Left renal cortex interstitium (tissue), 4 donors: ENCODE measurements around the gene MGST3. TPM values are rescaled to one million over a fixed set of nuclear protein-coding genes. Genes with fewer than 3 reads are reported as not detected.
A peak's percentile ranks its signal among the peaks of the same experiment; 100 is the strongest.
"Not testable (repeated sequence)": the region's sequence is repeated elsewhere in the genome, so short reads cannot be mapped to it uniquely, and the experiment has no call there.

ENCODE experiments used
- DNase-seq, 4 donors: peaks; one replicate each; pipeline ENCODE4 v3.0.0-alpha.2; 2013; ENCODE audit warnings: low read depth in 4 of 4, low spot score in 2 of 4, missing footprints in 1 of 4
- polyA plus RNA-seq, 4 donors: library from polyadenylated mRNA; unstranded; fragments of 120-200 nt; gene quantifications; one replicate each; pipeline ENCODE4 v1.2.1, GENCODE V29; 2013; ENCODE audit not compliant: insufficient read length in 4 of 4

Gene MGST3
- polyA plus RNA-seq, 4 donors, result 193 to 223 (median 212) TPM

GRCh38 chr1:165695031-165695430 lies 64.0 kb downstream of the MGST3 start:
- DNase-seq, result no peak

GRCh38 chr1:165696625-165697100 lies 65.6 kb downstream of the MGST3 start:
- DNase-seq, result no peak

DNA sequence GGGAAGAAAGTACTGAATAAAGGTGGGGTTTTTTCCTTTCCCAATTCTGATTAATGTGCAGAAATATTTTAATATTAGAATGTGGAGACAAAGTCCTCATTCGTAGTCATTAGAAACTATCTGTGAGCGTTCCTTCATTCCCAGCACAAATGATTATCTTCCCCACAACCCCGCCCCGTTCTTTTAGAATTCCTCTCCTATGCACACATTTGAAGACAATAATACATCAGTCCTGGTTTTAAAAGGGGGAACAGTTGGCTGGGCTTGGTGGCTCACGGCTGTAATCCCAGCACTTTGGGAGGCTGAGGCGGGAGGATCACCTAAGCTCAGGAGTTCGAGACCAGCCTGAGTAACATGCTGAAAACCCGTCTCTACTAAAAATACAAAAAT lies 66.5 kb downstream of the MGST3 start:
- no peak for DNase-seq

DNA sequence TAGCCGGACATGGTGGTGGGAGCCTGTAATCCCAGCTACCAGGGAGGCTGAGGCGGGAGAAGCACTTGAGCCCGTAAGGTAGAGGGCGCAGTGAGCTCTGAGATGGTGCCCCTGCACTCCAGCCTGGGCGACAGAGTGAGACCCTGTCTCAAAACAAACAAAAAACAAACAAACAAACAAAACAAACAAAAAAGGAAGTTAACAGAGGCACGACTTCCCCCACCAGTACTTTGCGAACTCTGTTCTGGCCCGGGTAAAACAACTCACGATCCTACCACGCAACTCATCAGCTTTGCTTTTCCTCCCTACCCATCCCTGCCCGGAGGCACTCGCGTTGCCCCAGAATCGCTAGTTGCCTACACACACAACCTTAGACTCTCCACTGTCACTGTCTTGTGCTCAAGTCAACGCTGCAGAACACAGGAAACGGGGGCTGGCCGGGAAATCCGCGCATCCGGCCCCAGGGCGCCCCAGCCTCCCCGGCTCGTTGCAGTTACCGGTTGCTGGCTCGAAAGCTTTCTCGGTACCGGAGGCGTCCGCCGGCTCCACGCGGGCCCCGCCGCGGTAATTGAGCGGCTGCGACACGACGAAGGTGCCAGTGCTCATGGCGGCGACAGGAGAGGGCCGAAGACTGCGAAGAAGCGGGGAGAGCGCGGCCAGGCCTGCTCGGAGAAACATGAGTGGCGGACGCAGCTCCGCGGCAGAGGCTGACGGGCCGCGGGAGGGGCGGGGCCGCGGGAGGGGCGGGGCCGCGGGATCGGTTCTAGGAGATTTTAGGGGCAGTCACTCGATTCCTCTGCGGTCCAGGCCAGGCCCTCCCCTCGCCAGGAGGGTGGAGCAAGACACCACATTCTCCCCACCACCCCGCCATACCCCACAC lies 67.1 kb downstream of the MGST3 start, which contains the start of gene ALDH9A1:
Gene ALDH9A1 (minus strand): TSS at position 682 of the 880 bp plus-strand sequence. CDS start 4 bp downstream, at position 678.
- DNase-seq, result peak; percentile 46 to 76 (median 60)

- DNase-seq, result no peak
Observed at GRCh38 chr1:165698761-165699052, 67.7 kb downstream of the MGST3 start.

DNA sequence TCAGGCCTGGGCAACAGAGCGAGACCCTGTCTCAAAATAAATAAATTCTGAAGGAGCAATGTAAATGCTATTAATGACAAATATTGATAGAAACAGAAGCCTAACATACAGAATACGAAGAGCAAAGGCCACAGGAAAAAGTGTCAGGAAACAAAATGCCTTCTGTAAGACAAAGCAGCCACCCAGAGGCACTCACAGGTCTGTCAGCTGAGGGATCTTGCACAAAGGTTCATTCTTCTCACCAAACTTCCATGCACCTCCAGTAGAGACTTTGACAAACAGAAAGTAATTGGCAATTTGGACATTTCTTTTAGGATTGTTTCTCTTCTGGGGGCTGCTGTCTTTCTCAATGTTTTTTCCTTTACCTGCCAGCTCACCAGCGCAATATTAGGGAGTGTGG lies 68.5 kb downstream of the MGST3 start:
- DNase-seq, result no peak

- not testable (repeated sequence) for DNase-seq
Observed at GRCh38 chr1:165701922-165702321, 70.9 kb downstream of the MGST3 start.

- DNase-seq, result no peak
Observed at GRCh38 chr1:165703648-165704047, 72.6 kb downstream of the MGST3 start.

Other genes starting within 250 kb of the MGST3 start
- 1 to 10 TPM; 1.6 to 3.0 (median 2.2) TPM for gene RXRG, start 186.1 kb upstream of the MGST3 start, polyA plus RNA-seq
- gene LRRC52, start 87.2 kb upstream of the MGST3 start, polyA plus RNA-seq, result under 1 TPM in 1 of 4 donors, not detected in 3; 0.08 TPM
- gene ALDH9A1, start 67.3 kb downstream of the MGST3 start, polyA plus RNA-seq, result 100 to 1,000 TPM in 3 of 4 donors, 10 to 100 TPM in 1; 95.5 to 116 (median 106) TPM
- gene TMCO1, start 137.6 kb downstream of the MGST3 start, polyA plus RNA-seq, result 100 to 1,000 TPM; 146 to 188 (median 159) TPM
- 10 to 100 TPM; 19.5 to 24.7 (median 22.7) TPM for gene UCK2, start 196.4 kb downstream of the MGST3 start, polyA plus RNA-seq